AG08396 (cell line): Measurements from ENCODE around the gene SLC9A9.

Experiments
- DNase-seq: peaks from one replicate; pipeline ENCODE4 v3.0.0; 2012; ENCODE audit warnings: low spot score, mixed read lengths

The SLC9A9 gene

GRCh38 chr3:143506190-143506589 lies 342.1 kb downstream of the SLC9A9 start:
- no peak for DNase-seq

- DNase-seq: no peak
Measured at GRCh38 chr3:143503325-143503885, 344.9 kb downstream of the SLC9A9 start.

GRCh38 chr3:143502081-143502480 lies 346.2 kb downstream of the SLC9A9 start:
- DNase-seq: no peak

GRCh38 chr3:143497382-143497781 lies 350.9 kb downstream of the SLC9A9 start:
- no peak for DNase-seq

- no peak for DNase-seq
Measured at GRCh38 chr3:143496191-143496590, 352.1 kb downstream of the SLC9A9 start.

- DNase-seq: no peak
Measured at GRCh38 chr3:143495527-143495926, 352.7 kb downstream of the SLC9A9 start.

GRCh38 chr3:143486611-143487010 lies 361.7 kb downstream of the SLC9A9 start:
- no peak for DNase-seq

GRCh38 chr3:143484846-143485512 lies 363.3 kb downstream of the SLC9A9 start:
- DNase-seq: no peak

- DNase-seq: no peak
Measured at GRCh38 chr3:143483214-143483613, 365.1 kb downstream of the SLC9A9 start.

- no peak for DNase-seq
Measured at GRCh38 chr3:143482106-143483088, 365.9 kb downstream of the SLC9A9 start.

- no peak for DNase-seq
Measured at GRCh38 chr3:143480344-143480743, 367.9 kb downstream of the SLC9A9 start.

- DNase-seq: no peak
Measured at GRCh38 chr3:143479727-143480126, 368.5 kb downstream of the SLC9A9 start.

GRCh38 chr3:143478115-143478693 lies 370.1 kb downstream of the SLC9A9 start:
- DNase-seq: no peak

- no peak for DNase-seq
Measured at GRCh38 chr3:143476965-143477640, 371.2 kb downstream of the SLC9A9 start.

- DNase-seq: no peak
Measured at GRCh38 chr3:143475981-143476380, 372.3 kb downstream of the SLC9A9 start.

GRCh38 chr3:143472731-143473523 lies 375.3 kb downstream of the SLC9A9 start:
- DNase-seq: no peak

GRCh38 chr3:143471705-143472104 lies 376.6 kb downstream of the SLC9A9 start:
- no peak for DNase-seq

GRCh38 chr3:143469159-143469558 lies 379.1 kb downstream of the SLC9A9 start:
- DNase-seq: no peak

GRCh38 chr3:143465666-143466065 lies 382.6 kb downstream of the SLC9A9 start:
- DNase-seq: no peak

GRCh38 chr3:143464850-143465249 lies 383.4 kb downstream of the SLC9A9 start:
- no peak for DNase-seq

GRCh38 chr3:143455480-143455879 lies 392.8 kb downstream of the SLC9A9 start:
- no peak for DNase-seq
